Measurements from ENCODE around the gene ABCB11. TPM values are rescaled to one million over a fixed set of nuclear protein-coding genes. Genes with fewer than 3 reads are reported as not detected.
"Not testable (repeated sequence)": the region's sequence is repeated elsewhere in the genome, so short reads cannot be mapped to it uniquely, and the experiment has no call there.

ABCB11 gene
- total and polyA plus RNA-seq, 8 donors = 0.18 to 0.58 TPM; not detected in 6

DNA sequence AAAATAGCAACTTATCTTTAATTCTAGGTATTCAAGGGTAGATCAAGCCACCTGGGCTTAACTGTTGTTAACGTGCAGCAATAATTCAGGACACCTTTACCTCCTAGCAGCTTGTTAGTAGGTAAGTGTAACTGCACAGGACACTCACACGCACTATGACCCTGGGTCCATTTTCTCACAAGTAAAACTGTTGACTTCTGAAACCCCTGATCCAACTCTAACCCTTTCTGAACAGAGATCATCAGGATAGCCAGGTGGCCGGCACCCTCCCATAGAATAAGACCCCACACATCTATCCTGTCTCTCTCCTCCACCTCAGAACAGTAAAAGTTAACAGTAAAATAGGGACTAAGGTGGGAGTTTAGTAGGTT is 141.5 kb downstream of the ABCB11 start:
- WGBS, 5 donors = 23 to 38% (median 31%) methylated on average over 3 of the region's 3 CpGs

DNA sequence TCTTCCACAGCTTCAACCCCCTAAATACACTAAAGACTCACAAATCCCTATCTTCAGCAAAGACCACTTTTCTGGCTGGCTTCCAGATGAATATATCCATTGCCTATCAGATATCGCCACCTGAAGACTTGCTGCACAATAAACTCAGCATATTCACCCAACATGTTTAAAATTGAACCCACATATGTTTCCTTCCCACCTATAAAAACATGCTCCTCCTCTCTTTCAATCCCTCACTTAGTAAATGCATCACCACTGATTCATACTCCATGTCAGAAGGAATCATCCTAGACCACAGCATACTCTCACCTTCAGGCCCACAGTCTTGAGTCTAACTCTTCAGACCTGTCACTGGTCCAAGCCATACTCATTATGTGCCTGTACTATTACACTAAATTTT is 146.1 kb downstream of the ABCB11 start:
- intact Hi-C loops (cut with DNase I; ENCODE audit: low total_unique reads) = no loop called here
- no peaks in the 10 kb centered on the region for H3K36me3 ChIP-seq
- H3K4me3 ChIP-seq = no peak overlapping the region
- H3K27ac ChIP-seq = no peak overlapping the region
- peaks cover 0 to 13% (median 10%) of the 10 kb centered on the region in 4 donors for H3K4me1 ChIP-seq
- whole genome bisulfite sequencing, 5 donors = 96 to 100% (median 97%) methylated on average over 1 of the region's 1 CpG
- no peak for DNase-seq
- no peaks in the 10 kb centered on the region for H3K27me3 ChIP-seq
- TF ChIP-seq POLR2A (IDR thresholded peaks at IDR 0.05) = no peak
- TF ChIP-seq POLR2AphosphoS5 (IDR thresholded peaks at IDR 0.05) = no peak
- TF ChIP-seq, protein P1, sequence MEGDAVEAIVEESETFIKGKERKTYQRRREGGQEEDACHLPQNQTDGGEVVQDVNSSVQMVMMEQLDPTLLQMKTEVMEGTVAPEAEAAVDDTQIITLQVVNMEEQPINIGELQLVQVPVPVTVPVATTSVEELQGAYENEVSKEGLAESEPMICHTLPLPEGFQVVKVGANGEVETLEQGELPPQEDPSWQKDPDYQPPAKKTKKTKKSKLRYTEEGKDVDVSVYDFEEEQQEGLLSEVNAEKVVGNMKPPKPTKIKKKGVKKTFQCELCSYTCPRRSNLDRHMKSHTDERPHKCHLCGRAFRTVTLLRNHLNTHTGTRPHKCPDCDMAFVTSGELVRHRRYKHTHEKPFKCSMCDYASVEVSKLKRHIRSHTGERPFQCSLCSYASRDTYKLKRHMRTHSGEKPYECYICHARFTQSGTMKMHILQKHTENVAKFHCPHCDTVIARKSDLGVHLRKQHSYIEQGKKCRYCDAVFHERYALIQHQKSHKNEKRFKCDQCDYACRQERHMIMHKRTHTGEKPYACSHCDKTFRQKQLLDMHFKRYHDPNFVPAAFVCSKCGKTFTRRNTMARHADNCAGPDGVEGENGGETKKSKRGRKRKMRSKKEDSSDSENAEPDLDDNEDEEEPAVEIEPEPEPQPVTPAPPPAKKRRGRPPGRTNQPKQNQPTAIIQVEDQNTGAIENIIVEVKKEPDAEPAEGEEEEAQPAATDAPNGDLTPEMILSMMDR (IDR thresholded peaks at IDR 0.05) = no peak
- TF ChIP-seq EP300 (IDR thresholded peaks at IDR 0.05) = no peak
- no peaks in the 10 kb centered on the region for H3K9me3 ChIP-seq

More for the DNA sequence above, 141.5 kb downstream of the ABCB11 start:
- DNase-seq = no peak
- Histone ChIP-seq H3K9me3 (no peaks in the 10 kb centered on the region), H3K4me3 (peak overlapping the region; percentile 48 to 70 (median 61)), H3K27ac (no peak overlapping the region), H3K36me3 (no peaks in the 10 kb centered on the region), H3K27me3 (no peaks in the 10 kb centered on the region), H3K4me1 (peaks cover 0 to 17% (median 12%) of the 10 kb centered on the region in 4 donors)
- intact Hi-C loops (cut with DNase I; ENCODE audit: low total_unique reads) = no loop called here
- no peak for TF ChIP-seq EP300 (IDR thresholded peaks at IDR 0.05)
- TF ChIP-seq POLR2AphosphoS5 (IDR thresholded peaks at IDR 0.05) = no peak
- no peak for TF ChIP-seq POLR2A (IDR thresholded peaks at IDR 0.05)
- TF ChIP-seq, protein P1 (IDR thresholded peaks at IDR 0.05) = no peak

DNA sequence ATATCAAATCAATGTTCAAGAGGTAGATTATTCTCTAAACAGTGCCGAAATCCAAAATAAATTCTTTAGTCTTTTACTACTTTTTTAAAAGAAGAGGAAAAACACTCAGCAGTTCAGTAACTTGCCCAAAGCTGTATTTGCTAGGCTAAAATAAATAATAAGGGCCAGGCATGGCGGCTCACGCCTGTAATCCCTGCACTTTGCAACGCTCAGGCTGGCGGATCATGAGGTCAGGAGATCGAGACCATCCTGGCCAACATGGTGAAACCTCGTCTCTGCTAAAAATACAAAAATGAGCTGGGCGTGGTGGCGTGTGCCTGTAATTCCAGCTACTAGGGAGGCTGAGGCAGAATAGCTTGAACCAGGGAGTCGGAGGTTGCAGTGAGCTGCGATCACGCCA is 149.0 kb downstream of the ABCB11 start:
- DNase-seq; H3K27ac ChIP-seq; H3K9me3 ChIP-seq; H3K4me1 ChIP-seq; intact Hi-C loops (cut with DNase I; ENCODE audit: low total_unique reads); H3K36me3 ChIP-seq; H3K27me3 ChIP-seq; H3K4me3 ChIP-seq: not testable (repeated sequence)
- 81 to 90% (median 83%) methylated on average over 12 of the region's 12 CpGs for WGBS, 5 donors

DNA sequence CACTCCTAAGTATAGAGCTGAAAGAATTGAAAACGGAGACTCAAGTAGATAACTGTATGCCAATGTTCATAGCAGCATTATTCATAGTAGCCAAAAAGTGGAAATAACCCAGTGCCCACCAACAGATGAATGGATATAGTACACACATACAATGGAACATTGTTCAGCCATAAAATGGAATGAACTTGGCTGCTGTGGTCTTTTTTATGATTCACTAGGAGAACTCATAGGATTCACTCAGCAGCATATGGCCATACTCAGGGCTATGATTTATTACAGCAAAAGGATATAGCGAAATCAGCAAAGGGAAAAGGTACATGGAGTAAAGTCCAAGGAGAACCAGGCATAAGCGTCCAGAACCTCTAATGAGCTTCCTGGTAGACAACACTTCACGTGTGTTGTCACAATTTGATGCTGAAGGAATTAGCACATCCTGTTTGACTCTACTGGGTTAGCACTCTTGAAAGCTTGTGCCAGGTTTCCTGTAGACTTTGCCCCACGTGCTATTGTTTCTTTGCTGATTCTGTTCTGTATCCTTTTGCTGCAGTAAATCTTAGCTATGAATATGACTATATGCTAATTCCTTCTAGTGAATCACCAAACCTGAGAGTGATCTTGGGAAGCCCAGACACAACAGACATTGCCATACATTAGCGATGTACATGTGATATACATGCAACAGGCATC is 156.6 kb downstream of the ABCB11 start:
- 70 to 83% (median 81%) methylated on average over 6 of the region's 6 CpGs for WGBS, 5 donors
- Histone ChIP-seq H3K27me3 (no peaks in the 10 kb centered on the region), H3K4me3 (no peak overlapping the region), H3K27ac (no peak overlapping the region), H3K36me3 (no peaks in the 10 kb centered on the region), H3K4me1 (no peaks in the 10 kb centered on the region), H3K9me3 (no peaks in the 10 kb centered on the region)
- intact Hi-C loops (cut with DNase I; ENCODE audit: low total_unique reads) = no loop called here
- DNase-seq = peak in 1 of 2 donors; percentile 8
- TF ChIP-seq POLR2A (IDR thresholded peaks at IDR 0.05) (no peak), EP300 (IDR thresholded peaks at IDR 0.05) (no peak), POLR2AphosphoS5 (IDR thresholded peaks at IDR 0.05) (no peak)
- TF ChIP-seq, protein P1 (IDR thresholded peaks at IDR 0.05) = no peak

DNA sequence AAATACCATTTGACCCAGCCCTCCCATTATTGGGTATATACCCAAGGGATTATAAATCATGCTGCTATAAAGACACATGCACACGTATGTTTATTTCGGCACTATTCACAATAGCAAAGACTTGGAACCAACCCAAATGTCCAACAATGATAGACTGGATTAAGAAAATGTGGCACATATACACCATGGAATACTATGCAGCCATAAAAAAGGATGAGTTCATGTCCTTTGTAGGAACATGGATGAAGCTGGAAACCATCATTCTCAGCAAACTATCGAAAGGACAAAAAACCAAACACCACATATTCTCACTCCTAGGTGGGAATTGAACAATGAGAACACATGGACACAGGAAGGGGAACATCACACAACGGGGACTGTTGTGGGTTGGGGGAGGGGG is 160.3 kb downstream of the ABCB11 start:
- H3K9me3 ChIP-seq; H3K4me3 ChIP-seq; H3K27ac ChIP-seq; H3K36me3 ChIP-seq; H3K27me3 ChIP-seq; H3K4me1 ChIP-seq; intact Hi-C loops (cut with DNase I; ENCODE audit: low total_unique reads); DNase-seq: not testable (repeated sequence)
- 97 to 99% (median 98%) methylated on average over 4 of the region's 4 CpGs for WGBS, 5 donors

Other genes with a start within 250 kb of the ABCB11 start
- 10 to 100 TPM; 20.9 to 71.2 (median 50.8) TPM for gene NOSTRIN, start 228.7 kb downstream of the ABCB11 start, total RNA-seq
- 100 to 1,000 TPM in 1 of 3 donors, 10 to 100 TPM in 2; 13.3 to 117 (median 48.1) TPM for gene NOSTRIN, start 228.7 kb downstream of the ABCB11 start, polyA plus RNA-seq
- 1 to 10 TPM in 1 of 5 donors, under 1 TPM in 1, not detected in 3; 0.87 to 2.9 TPM for gene SPC25, start 140.9 kb downstream of the ABCB11 start, total RNA-seq
- 1 to 10 TPM; 2.6 to 4.7 (median 4.5) TPM for gene SPC25, start 140.9 kb downstream of the ABCB11 start, polyA plus RNA-seq
- gene G6PC2, start 130.0 kb downstream of the ABCB11 start, total RNA-seq = under 1 TPM in 1 of 5 donors, not detected in 4; 0.55 TPM
- not detected for gene G6PC2, start 130.0 kb downstream of the ABCB11 start, polyA plus RNA-seq
- gene DHRS9, start 38.2 kb upstream of the ABCB11 start, total RNA-seq = 10 to 100 TPM in 1 of 5 donors, 1 to 10 TPM in 3, not detected in 1; 1.3 to 19.3 (median 5.1) TPM
- gene DHRS9, start 38.2 kb upstream of the ABCB11 start, polyA plus RNA-seq = 1 to 10 TPM; 1.6 to 3.5 (median 2.5) TPM

All from stomach (tissue), 9 donors.